Stimulated activated CD4-positive, alpha-beta T cell treated with anti-CD3 and anti-CD28 coated beads, Interleukin-4, amount 100 ng/mL, for 24 hours (primary cell): ENCODE results near the gene TEX38.
"Not testable (repeated sequence)": the region's sequence is repeated elsewhere in the genome, so short reads cannot be mapped to it uniquely, and the experiment has no call there.

ENCODE experiments used
- DNase-seq: peaks from one replicate; pipeline ENCODE4 v3.0.0-alpha.2; 2020

TEX38 gene

DNA sequence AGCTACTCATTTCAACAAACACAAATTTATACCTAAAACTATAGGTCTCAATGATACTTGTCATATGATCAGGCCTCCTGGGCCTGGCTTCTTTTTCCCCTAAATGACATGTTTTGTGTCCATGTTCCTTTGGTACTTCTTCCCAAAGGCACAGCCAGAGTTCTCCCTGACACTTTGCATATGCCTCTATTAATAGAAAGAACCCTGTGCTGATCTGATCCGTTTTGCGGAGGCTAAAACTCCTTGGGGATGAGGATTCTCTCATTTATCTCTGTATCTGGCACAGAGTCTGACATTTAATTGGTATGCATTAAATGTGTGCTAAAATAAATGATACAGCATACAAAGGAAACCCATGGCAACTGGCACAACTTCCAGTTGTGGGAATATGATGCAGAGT lies 15.0 kb upstream of the TEX38 start:
- no peak for DNase-seq

DNA sequence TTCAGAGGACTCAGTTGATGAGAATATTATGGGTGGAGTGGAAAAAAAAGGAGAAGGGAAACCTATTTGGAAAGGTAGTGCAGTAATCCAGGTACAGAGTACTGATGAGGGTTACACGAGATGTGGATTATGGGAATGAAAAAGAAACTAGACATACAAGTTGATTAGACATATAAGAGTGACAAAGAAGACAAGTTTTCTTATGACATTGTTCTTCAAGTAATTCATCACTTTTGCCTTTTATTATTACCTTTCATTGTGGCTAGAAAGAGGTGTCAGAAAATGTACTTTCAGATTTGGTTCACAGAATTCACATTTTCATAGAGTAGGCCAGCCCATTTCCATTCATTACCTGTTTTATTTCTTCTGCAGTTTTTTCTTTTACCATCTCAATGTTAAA lies 13.9 kb upstream of the TEX38 start:
- no peak for DNase-seq

DNA sequence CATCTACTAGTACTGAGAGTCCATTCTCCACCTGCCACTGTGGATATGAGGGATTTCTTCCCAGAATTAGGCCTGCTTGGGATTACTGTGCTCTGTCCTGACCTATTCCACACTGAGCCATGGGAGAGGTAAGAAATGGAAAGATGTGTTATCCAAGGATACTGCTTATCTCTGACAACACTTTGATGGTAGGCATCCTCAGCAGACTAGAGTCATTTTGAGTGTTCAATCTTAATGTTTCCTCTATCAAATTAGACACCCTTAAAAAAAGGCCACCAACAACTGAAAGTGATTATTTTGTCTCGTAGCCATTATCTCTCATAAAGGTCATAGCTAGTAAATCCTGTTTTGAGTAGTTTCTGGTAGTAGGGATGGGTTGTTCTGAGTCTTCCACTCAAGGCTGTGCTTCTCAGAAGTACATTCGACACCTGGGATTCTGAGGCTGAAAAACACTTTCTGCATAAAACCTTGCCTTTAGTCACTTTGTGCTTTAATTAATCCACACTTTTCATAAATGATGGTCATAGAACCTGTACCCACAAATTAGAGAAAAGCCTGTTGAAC lies 12.3 kb upstream of the TEX38 start:
- DNase-seq: no peak

DNA sequence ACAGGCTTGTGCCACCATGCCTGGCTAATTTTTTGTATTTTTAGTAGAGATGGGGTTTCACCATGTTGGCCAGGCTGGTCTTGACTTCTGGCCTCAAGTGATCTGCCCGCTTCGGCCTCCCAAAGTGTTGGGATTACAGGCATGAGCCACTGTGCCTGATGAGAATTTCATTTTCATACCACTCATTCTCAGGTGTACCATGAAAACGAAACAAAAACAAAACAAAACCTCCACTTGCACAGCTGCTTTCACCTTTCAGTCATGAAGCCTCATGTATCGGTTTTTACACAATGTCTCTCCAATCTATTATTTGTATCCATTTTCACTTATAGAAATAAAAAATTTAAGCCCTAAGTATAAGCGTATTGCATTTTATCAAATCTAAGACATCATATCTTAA lies 11.5 kb upstream of the TEX38 start:
- not testable (repeated sequence) for DNase-seq

DNA sequence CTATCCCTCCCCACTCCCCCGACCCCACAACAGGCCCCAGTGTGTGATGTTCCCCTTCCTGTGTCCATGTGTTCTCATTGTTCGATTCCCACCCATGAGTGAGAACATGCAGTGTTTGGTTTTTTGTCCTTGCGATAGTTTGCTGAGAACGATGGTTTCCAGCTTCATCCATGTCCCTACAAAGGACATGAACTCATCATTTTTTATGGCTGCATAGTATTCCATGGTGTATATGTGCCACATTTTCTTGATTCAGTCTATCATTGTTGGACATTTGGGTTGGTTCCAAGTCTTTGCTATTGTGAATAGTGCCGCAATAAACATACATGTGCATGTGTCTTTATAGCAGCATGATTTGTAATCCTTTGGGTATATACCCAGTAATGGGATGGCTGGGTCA lies 8.7 kb upstream of the TEX38 start:
- not testable (repeated sequence) for DNase-seq

DNA sequence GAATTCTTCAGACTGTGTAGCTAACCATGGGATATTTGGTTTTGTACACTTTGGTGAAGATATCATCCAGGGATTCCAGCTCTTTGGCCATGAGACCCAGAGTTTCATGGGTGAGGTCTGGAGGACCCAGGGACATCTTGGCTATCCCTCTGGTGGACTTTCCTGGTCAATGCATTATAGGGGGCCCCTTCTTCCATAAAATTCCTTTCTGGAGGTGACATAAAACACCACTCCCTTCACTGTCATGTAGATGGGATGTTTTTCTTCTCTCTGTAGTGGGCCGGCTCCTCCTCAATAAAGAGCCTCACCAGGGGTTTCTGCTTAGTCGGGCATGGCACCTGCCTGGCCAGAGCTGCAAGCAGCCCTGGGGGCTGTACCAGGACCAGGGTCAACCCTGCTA lies 5.7 kb upstream of the TEX38 start:
- DNase-seq: no peak

DNA sequence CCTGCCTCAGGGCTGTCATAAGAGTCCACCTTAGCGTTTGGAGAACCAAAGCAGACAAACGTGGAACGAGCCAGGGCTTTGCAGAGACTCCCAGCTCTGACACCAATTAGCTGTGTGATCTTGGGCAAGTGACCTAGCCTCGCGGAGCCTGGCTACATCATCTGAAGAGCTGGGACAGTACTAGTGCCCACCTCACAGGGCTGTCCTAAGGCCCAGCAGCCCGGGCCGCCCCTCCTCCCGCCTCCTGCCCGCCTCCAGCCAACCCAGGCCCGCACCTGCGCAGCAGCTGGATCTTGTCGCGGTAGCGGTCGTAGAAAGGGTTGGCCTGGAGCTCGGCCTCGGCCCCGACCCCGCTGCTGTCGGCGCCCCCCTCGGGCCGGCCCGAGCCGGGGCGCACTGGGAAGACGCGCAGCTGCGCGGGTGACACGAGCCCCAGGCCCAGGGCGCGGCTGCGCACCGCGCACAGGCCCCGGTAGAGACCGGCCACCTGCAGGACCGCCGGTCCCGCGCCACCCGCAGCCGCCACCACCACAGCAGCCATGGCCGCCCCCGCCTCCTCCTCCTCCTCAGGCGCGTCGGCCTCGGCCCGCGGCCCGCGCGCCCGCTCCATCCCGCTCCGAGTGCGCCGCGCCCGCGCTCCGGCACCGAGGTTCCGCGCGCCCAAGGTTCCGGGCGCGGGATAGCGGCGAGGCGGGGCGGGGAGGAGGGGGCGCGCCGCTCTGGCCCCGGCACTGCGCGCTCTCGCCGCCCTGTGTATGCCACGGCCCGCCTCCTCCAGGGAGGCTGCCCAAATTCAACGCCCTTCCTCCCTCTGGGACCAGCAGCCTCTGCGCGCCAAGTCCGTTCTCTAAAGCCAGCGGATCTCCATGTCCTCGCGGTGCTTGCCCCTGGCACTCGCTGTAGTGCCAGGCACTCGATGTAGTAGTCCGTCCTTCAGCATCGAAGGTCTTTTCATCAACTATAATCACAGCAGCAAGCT lies 3.6 kb upstream of the TEX38 start, which contains the start of gene ATPAF1:
Gene ATPAF1, minus strand, starts transcription at position 583 of the 979 bp plus-strand sequence. Its CDS starts 42 bp downstream, at position 541.
- peak; percentile 61 for DNase-seq

DNA sequence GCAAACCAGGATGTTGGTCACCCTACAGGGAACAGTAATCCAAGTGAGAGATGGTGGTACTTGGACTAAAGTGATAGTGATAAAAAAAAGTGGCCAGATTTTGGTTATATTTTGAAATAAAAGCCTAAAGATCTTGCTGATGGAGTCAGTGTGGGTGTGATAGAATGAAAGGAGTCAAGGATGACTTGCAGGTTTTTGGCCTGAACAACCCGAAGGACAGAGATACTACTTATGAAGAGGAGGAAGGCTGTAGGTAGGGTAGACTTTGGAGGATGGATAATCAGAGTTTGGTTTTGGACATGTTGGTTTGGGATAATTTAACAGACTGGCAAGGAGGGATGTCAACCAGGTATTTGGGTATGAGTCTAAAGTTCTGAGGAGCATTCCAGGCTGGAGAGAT lies 1.5 kb upstream of the TEX38 start:
- DNase-seq: no peak

DNA sequence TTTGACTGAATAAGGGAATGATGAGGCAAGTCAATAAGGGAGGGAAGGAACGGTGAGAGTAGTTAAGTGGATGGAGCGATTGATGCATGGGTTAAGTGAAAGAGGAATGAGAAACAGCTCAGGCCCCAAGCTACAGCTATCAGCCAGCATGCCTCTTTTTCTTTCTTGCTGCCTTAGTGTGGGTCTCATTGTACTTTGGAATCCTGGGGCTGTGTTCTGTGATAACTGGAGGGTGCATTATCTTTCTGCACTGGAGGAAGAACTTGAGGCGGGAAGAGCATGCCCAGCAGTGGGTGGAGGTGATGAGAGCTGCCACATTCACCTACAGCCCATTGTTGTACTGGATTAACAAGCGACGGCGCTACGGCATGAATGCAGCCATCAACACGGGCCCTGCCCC lies 1.0 kb downstream of the TEX38 start:
- DNase-seq: no peak

DNA sequence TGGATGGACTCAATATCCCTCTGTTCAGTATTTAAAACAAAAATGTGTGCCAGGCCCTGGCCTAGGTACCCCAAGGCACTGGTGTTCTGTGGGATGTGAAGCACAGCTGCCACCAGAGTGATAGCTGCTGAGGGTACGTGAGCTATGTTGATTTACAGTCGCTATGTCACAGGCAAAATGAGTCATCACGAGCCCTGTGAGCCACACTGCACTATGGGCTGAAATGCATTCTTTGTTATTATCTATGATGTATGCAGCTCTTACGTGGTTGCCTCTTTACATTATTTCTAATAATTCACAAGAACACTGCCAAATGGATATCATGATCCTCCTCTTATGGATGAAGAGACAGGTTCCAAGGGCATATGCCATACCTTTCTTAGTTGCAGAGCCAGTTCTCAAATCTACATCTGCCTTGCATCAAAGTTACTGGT lies 2.1 kb downstream of the TEX38 start:
- peak; percentile 7 for DNase-seq

DNA sequence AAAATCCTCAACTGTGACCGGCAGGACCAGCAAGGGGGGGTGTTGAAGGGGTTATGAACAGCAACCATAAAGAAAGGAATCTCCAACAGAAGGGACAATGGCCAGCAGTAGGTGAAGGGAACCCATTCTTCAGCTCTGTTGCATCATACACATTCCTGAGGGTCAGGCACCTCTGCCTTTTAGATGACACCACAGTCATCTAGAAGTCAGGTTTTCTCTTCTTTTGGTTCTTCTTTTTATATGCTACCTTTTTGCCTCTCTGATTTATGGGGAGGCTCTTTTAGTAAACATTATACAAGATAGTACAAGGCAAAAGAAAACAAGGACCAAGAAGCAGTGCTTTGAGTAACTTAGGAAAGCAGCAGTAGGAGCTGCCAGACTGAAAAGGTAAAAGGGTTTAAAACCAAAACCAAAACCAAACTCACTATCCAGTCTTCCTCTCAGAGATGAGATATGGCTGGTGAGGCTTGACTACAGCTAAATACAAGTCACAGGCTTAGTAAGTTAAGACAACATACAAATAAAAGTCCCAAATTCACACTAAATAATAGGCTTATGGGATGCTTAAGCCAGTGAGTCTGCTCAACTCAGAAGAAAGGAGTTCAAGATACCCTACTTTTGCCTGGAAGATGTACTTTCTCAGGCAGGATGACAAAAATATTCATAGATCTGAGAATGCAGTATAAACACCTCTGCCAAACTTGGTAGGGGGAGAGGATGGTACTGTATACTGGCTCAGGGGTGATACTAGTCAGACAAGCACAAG lies 4.1 kb downstream of the TEX38 start:
- no peak for DNase-seq

DNA sequence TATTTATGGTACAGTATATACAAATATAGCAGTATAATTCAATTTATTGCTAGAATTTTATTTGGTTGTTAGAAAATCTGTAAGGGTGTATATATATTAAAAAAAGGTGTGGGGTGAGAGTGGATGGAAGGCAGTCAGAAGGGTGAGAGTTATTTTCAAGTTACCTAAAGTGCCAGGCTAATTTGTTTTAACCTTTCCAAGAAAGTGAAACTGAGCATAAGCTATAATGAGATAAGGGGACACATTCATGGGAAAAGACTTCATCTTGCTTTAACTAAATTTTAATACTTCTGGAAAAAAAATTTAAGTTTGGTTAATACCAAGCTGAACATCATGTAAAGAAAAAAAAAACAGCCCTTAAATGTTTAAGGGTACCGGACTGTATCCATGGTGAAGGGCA lies 4.9 kb downstream of the TEX38 start:
- no peak for DNase-seq

DNA sequence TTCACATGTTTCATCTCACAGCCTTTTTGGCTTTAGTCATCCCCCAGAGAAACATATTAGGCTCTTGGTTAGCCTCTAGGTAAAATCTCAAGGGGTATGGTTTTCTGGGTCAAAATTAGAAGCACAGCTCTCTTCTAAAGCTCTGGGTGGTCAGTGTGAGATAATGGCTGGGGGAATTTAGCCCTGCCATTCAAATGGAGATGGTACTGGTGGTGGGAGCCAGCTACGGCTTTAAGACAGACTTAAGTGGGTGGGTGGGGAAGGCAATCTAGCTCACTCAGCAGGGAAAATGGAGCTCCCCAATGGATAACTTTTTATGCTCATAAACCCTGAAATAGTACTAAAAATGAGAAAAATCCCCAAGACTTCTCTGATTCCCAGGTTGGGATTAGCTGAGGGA lies 5.7 kb downstream of the TEX38 start:
- DNase-seq: no peak

DNA sequence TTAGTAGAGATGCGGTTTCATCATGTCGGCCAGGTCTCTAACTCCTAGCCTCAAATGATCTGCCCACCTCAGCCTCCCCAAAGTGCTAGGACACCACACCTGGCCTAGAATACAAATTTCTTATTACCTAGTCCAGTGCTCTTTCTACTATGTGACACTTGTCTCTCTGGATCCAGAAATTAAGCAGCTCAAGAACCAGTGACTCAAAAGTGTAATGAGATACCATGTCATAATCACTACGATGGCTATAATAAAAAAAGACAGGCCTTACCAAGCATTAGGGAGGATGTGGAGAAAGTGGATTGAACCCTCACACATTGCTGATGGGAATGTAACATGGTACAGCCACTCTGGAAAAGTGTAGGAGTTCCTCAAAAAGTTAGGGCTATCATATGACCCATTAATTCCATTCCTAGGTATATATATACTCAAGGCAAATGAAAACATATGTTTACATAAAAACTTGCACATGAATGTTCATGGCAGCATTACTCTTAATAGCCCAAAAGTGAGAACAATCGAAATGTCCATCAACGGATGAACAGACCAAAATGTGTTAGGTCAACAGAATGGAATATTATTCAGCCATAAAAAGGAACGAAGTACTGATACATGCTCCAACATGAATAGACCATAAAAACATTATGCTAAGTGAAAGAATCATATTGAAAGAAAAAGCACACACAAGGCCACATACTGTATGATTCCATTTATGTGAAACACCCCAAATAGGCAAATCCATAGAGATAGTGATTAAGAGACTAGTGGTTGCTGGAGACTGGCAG lies 8.3 kb downstream of the TEX38 start:
- DNase-seq: no peak

DNA sequence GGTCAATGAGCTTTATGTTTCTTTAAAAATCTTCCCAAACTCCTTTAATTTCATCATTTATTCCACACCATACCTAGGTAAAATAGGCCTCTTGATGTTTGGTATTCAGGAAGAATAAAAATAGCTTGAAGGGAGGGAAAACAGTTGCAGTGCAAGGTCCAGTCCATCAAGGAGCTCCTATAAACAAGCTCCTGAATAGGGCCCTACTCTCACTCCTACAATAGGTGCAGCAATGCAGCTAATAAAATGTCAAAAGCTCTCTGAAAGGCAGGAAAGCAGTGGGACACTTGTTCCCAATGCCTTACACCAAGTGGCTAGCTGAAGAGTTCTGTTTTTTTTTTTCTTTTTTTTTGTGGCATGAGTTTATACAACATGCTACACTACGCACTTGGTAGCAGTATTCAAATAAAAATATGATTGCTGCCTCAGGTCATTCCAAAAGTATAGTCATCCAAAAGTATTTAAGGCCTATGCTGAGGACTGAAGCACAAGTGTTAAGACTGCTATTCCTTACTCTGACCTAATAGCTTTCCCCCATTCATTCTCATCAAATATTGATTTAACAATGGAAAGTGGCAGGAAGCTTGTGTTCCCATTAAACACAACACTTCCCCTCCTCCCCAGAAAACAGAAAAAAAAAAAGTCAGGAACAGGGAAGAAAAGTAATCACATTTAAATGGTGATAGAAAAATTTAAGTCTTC lies 9.8 kb downstream of the TEX38 start:
- no peak for DNase-seq

DNA sequence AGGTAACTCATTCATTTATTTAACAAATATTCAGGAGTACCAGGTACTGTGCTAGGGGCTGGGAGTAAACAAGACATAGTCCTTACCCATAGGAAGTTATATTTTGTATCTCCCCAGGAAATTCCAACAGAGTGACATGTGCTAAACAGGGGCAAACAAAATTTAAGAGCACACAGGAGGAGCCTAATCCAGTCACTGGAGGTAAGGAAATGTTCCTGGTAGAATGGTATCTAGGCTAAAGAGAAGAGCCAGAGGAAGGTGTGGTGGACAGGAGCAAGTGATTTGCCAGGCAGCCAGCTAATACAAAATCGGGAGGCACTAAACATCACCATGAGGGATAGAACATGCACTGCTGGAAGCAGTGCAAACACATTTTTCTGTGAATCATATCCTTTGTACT lies 10.4 kb downstream of the TEX38 start:
- DNase-seq: no peak

DNA sequence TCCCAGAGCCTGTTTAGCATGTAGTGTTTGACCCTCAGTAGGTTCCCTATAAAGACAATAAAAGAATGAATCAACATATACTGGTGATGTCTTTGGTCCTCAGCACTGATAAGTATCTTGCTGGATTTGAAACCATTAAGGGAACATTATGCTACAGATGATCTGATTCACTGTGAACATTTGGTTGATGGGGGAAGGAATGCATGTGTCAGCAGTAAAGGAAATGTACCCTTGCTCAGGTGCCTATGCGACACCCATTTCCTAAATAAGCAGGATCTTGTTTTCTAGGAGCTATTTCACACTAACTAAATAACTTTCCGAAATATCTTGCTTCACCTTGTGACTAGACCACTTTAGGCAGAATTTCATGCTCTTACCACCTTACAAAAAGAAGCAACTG lies 13.0 kb downstream of the TEX38 start:
- no peak for DNase-seq

DNA sequence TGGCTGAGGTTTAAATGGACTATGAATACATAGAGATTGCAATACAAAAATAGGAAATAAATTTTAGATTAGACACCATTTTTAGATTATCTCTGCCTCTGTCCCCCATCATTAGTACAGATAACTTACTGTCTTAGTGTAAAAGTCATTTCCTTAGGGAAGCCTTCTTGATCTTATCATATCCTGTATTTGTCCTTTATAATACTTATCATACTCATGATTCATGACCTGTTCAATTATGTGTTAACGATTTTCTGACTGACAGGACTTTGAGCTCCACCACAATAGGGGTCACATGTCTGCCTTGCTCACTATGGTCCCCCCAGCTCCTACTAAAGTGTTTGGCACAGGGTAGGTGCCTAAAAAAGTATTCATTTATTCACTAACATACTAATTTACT lies 14.6 kb downstream of the TEX38 start:
- DNase-seq: no peak

DNA sequence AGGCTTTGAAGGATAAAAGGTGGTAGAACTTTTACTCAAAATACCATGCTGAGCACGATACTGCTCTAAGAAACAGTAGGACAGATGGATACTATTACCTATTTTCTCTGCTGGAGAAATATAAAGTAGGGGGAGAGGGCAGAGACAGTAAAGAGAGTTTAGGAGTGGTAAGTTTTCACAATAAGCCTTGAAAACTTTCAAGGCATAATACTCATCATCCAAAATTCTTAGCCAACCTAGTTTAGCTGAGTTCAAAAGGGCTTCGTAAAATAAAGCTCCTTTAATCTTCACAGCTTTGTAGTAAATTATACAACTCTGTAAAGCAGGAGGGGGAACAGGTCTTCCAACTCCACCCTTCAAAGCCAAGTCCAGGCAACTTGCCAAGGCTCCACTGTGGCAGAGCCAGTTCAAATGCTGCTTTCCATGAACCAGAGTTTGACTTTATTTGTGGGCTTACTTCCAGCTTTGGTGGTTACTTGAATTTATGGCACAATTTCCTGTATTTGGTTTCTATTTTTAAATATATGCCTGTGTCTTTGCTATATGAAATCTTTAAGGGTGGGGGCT lies 15.5 kb downstream of the TEX38 start:
- no peak for DNase-seq

DNA sequence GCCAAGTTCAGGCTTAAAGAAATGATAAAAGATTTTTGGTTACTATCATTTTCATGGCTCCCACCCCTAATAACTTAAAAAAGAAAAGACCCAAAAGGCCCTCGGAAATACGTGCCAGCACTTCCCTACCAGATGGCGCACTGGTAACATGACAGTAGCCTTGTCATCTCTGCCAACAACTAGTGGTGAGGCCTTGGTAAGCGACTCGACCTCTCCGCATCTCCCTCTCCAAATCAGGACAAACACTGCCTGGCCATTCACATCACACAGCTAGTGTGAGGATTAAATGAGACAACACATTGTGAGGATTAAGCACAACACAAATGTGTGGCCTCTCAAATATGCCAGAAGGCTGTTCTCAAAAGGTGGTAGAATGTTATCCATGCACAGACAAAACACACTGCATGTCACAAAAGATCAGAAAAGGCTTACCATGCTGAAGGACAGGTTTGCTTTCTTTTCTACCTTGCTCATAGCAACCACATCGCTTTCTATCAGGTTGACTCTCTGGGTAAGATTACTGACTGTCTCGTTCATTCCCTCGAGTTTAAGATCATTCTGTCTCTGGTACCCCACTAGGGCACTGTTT lies 16.4 kb downstream of the TEX38 start:
- no peak for DNase-seq

DNA sequence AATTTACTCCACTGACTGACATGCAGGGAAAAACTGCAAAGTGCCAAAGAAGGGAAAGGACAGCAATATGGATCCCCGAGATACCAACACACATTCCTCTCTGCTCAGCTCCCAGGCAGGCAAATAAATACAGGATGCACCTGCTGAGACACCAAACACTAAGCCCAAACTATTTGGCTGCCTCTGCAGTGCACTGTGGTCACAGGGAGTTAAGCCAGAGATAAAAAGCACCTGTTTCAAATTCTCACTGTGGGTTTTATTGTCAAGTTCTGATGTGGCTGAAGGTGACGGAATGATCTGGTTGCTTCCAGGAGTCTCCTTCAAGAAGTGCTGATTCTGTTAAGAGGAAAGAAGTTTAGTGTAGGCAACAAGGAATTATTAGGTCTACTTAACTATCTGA lies 17.7 kb downstream of the TEX38 start:
- DNase-seq: no peak
